Neuronal stem cell (in vitro differentiated cells): ENCODE data around the gene SORL1.

Source experiments
- DNase-seq: peaks from one replicate; pipeline ENCODE4 v3.0.0-alpha.2; 2013; ENCODE audit warnings: low spot score
- H2AFZ ChIP-seq: one replicate; pipeline ENCODE4 v1.6.1; 2013; ENCODE audit warnings: mild to moderate bottlenecking, low read length, inconsistent platforms
- H2AK5ac ChIP-seq: 2 replicates; pipeline ENCODE4 v1.6.1; 2013; ENCODE audit warnings: low read depth, mild to moderate bottlenecking, inconsistent platforms, low read length, moderate library complexity, mixed read lengths
- H2BK120ac ChIP-seq: 2 replicates; pipeline ENCODE4 v1.6.1; 2013; ENCODE audit warnings: low read depth, mild to moderate bottlenecking, inconsistent platforms, low read length, moderate library complexity, mixed read lengths
- H2BK12ac ChIP-seq: one replicate; pipeline ENCODE4 v1.6.1; 2013; ENCODE audit warnings: low read length, inconsistent platforms
- H2BK15ac ChIP-seq: 2 replicates; pipeline ENCODE4 v1.6.1; 2013; ENCODE audit warnings: mild to moderate bottlenecking, low read length, inconsistent platforms, mixed read lengths
- H2BK5ac ChIP-seq: one replicate; pipeline ENCODE4 v1.6.1; 2013; ENCODE audit warnings: inconsistent platforms, mild to moderate bottlenecking, low read length, moderate library complexity
- H3K14ac ChIP-seq: one replicate; pipeline ENCODE4 v1.6.1; 2013; ENCODE audit warnings: low read length, inconsistent platforms
- H3K18ac ChIP-seq: 2 replicates; pipeline ENCODE4 v1.6.1; 2013; ENCODE audit warnings: low read length, inconsistent platforms
- H3K23ac ChIP-seq: 2 replicates; pipeline ENCODE4 v1.6.1; 2013; ENCODE audit warnings: low read depth, mild to moderate bottlenecking, mixed read lengths, low read length, inconsistent platforms; ENCODE audit not compliant: poor library complexity
- H3K27ac ChIP-seq: replicated peaks from 3 replicates; pipeline ENCODE4 v1.5.1; 2013; ENCODE audit warnings: low read length, inconsistent platforms
- H3K27me3 ChIP-seq, 3 experiments: 2 replicates each; pipeline ENCODE4 v1.6.1; 2013; ENCODE audit warnings: low read length in 3 of 3, mild to moderate bottlenecking in 2 of 3, inconsistent platforms in 1 of 3, low read depth in 1 of 3, mixed read lengths in 1 of 3, moderate library complexity in 1 of 3; ENCODE audit not compliant: control insufficient read depth in 3 of 3, insufficient read depth in 3 of 3
- H3K36me3 ChIP-seq, 2 donors: replicated peaks in 1 of 2; 2 replicates each; pipeline ENCODE4 v1.6.1; 2013; ENCODE audit warnings: low read length in 2 of 2; ENCODE audit not compliant: control insufficient read depth in 2 of 2, insufficient read depth in 2 of 2
- H3K4ac ChIP-seq: 2 replicates; pipeline ENCODE4 v1.6.1; 2013; ENCODE audit warnings: inconsistent platforms, mild to moderate bottlenecking, low read length, moderate library complexity
- H3K4me1 ChIP-seq, 2 donors: 1 replicate in 1 of 2; 2 replicates in 1 of 2; pipeline ENCODE4 v1.6.1; 2013; ENCODE audit warnings: low read length in 2 of 2, low read depth in 1 of 2; ENCODE audit not compliant: control insufficient read depth in 2 of 2, insufficient read depth in 1 of 2
- H3K4me2 ChIP-seq: one replicate; pipeline ENCODE4 v1.6.1; 2013; ENCODE audit warnings: mild to moderate bottlenecking, low read length, inconsistent platforms; ENCODE audit not compliant: insufficient read depth, poor library complexity, severe bottlenecking
- H3K4me3 ChIP-seq, 2 donors: 2 replicates each; pipeline ENCODE4 v1.5.1; 2013; ENCODE audit warnings: low read length in 2 of 2, mild to moderate bottlenecking in 2 of 2, inconsistent platforms in 1 of 2, moderate library complexity in 1 of 2
- H3K79me1 ChIP-seq: one replicate; pipeline ENCODE4 v1.6.1; 2013; ENCODE audit warnings: low read depth, mild to moderate bottlenecking, inconsistent platforms, low read length, moderate library complexity
- H3K9ac ChIP-seq: one replicate; pipeline ENCODE4 v1.6.1; 2013; ENCODE audit warnings: mild to moderate bottlenecking, low read depth, low read length, inconsistent platforms; ENCODE audit not compliant: poor library complexity
- H3K9me3 ChIP-seq, 2 donors: replicated peaks in 1 of 2; 2 replicates each; pipeline versions ENCODE3 to v1.6.1; 2013; ENCODE audit warnings: low read length in 2 of 2, mild to moderate bottlenecking in 2 of 2, inconsistent platforms in 1 of 2, low read depth in 1 of 2, mixed read lengths in 1 of 2, moderate library complexity in 1 of 2; ENCODE audit not compliant: control insufficient read depth in 2 of 2, insufficient read depth in 1 of 2
- H4K8ac ChIP-seq: one replicate; pipeline ENCODE4 v1.6.1; 2013; ENCODE audit warnings: low read depth, mild to moderate bottlenecking, inconsistent platforms, low read length, moderate library complexity
- H4K91ac ChIP-seq: one replicate; pipeline ENCODE4 v1.6.1; 2013; ENCODE audit warnings: low read length, low read depth, mild to moderate bottlenecking, inconsistent platforms; ENCODE audit not compliant: poor library complexity
- WGBS, 2 donors: extraction: QIAGEN DNeasy Blood & Tissue Kit; methylation state at CpG; one replicate each; pipeline ENCODE4 v1.1.7; 2013; ENCODE audit warnings: missing lambda C conversion rate in 2 of 2, mixed read lengths in 1 of 2; ENCODE audit not compliant: insufficient read length in 2 of 2, insufficient replicate concordance in 1 of 2; ENCODE audit errors: extremely low coverage in 2 of 2; 5-methylcytosine and 5-hydroxymethylcytosine counted together

SORL1 gene

GRCh38 chr11:121523581-121524232 lies 71.6 kb downstream of the SORL1 start:
- Histone ChIP-seq H3K27ac (no peak overlapping the region), H3K4me1 (peaks cover 0 to 2% of the 10 kb centered on the region in 2 donors), H3K23ac (no peak overlapping the region), H3K79me1 (no peaks in the 10 kb centered on the region), H4K8ac (no peak overlapping the region), H2BK15ac (no peak overlapping the region), H3K9ac (no peak overlapping the region), H2BK120ac (no peak overlapping the region), H2BK12ac (no peak overlapping the region), H2AK5ac (no peak overlapping the region), H3K36me3 (peaks cover 7 to 34% of the 10 kb centered on the region in 2 donors), H3K4me3 (no peak overlapping the region), H2AFZ (no peak overlapping the region), H3K9me3 (peaks cover 0 to 12% of the 10 kb centered on the region in 2 donors), H3K27me3 (no peaks in the 10 kb centered on the region), H3K18ac (no peak overlapping the region), H4K91ac (no peak overlapping the region), H3K4me2 (no peak overlapping the region), H3K4ac (no peak overlapping the region), H2BK5ac (no peak overlapping the region), H3K14ac (no peak overlapping the region)
- DNase-seq = no peak
- no CpG with 5 or more reads among the region's 13 CpGs for whole genome bisulfite sequencing, 2 donors

- H3K14ac ChIP-seq = no peak overlapping the region
- WGBS, 2 donors = no CpG with 5 or more reads among the region's 4 CpGs
- no peak overlapping the region for H2BK15ac ChIP-seq
- no peaks in the 10 kb centered on the region for H3K27me3 ChIP-seq
- peaks cover 0 to 12% of the 10 kb centered on the region in 2 donors for H3K9me3 ChIP-seq
- H2AK5ac ChIP-seq = no peak overlapping the region
- no peak overlapping the region for H4K8ac ChIP-seq
- no peak overlapping the region for H3K4me2 ChIP-seq
- H3K18ac ChIP-seq = no peak overlapping the region
- H3K27ac ChIP-seq = no peak overlapping the region
- H2AFZ ChIP-seq = no peak overlapping the region
- H3K36me3 ChIP-seq = peaks cover 7 to 34% of the 10 kb centered on the region in 2 donors
- no peak overlapping the region for H3K9ac ChIP-seq
- H2BK120ac ChIP-seq = no peak overlapping the region
- H2BK12ac ChIP-seq = no peak overlapping the region
- no peak overlapping the region for H2BK5ac ChIP-seq
- DNase-seq = no peak
- no peak overlapping the region for H3K4me3 ChIP-seq
- no peak overlapping the region for H3K4ac ChIP-seq
- no peaks in the 10 kb centered on the region for H3K79me1 ChIP-seq
- no peak overlapping the region for H3K23ac ChIP-seq
- no peak overlapping the region for H4K91ac ChIP-seq
- peaks cover 0 to 2% of the 10 kb centered on the region in 2 donors for H3K4me1 ChIP-seq
These were observed 72.1 kb downstream of the SORL1 start for GRCh38 chr11:121524233-121524631.

GRCh38 chr11:121525376-121525775 lies 73.3 kb downstream of the SORL1 start:
- no peak overlapping the region for H4K8ac ChIP-seq
- no peak overlapping the region for H2AK5ac ChIP-seq
- peaks cover 7 to 34% of the 10 kb centered on the region in 2 donors for H3K36me3 ChIP-seq
- peaks cover 0 to 2% of the 10 kb centered on the region in 2 donors for H3K4me1 ChIP-seq
- H3K18ac ChIP-seq = no peak overlapping the region
- H2AFZ ChIP-seq = no peak overlapping the region
- H2BK15ac ChIP-seq = no peak overlapping the region
- H2BK120ac ChIP-seq = no peak overlapping the region
- H3K4ac ChIP-seq = no peak overlapping the region
- no peak overlapping the region for H3K9ac ChIP-seq
- no peaks in the 10 kb centered on the region for H3K27me3 ChIP-seq
- DNase-seq = no peak
- H3K23ac ChIP-seq = no peak overlapping the region
- H4K91ac ChIP-seq = no peak overlapping the region
- no peak overlapping the region for H2BK5ac ChIP-seq
- H3K27ac ChIP-seq = no peak overlapping the region
- H3K14ac ChIP-seq = no peak overlapping the region
- H3K9me3 ChIP-seq = peaks cover 0 to 23% of the 10 kb centered on the region in 2 donors
- H3K4me2 ChIP-seq = no peak overlapping the region
- no peaks in the 10 kb centered on the region for H3K79me1 ChIP-seq
- H3K4me3 ChIP-seq = no peak overlapping the region
- no peak overlapping the region for H2BK12ac ChIP-seq

GRCh38 chr11:121530257-121530656 lies 78.1 kb downstream of the SORL1 start:
- no peak overlapping the region for H3K18ac ChIP-seq
- no peak overlapping the region for H4K91ac ChIP-seq
- H3K4me3 ChIP-seq = no peak overlapping the region
- no peak overlapping the region for H3K4me2 ChIP-seq
- H2BK120ac ChIP-seq = no peak overlapping the region
- H3K36me3 ChIP-seq = peaks cover 0 to 9% of the 10 kb centered on the region in 2 donors
- no peak overlapping the region for H2AK5ac ChIP-seq
- H3K4ac ChIP-seq = no peak overlapping the region
- no peak overlapping the region for H2BK15ac ChIP-seq
- no peak overlapping the region for H3K14ac ChIP-seq
- WGBS, 2 donors = no CpG with 5 or more reads among the region's 2 CpGs
- peaks cover 0 to 17% of the 10 kb centered on the region in 2 donors for H3K9me3 ChIP-seq
- H3K23ac ChIP-seq = no peak overlapping the region
- H2BK5ac ChIP-seq = no peak overlapping the region
- no peaks in the 10 kb centered on the region for H3K4me1 ChIP-seq
- no peaks in the 10 kb centered on the region for H3K79me1 ChIP-seq
- DNase-seq = no peak
- H2BK12ac ChIP-seq = no peak overlapping the region
- no peak overlapping the region for H3K9ac ChIP-seq
- no peak overlapping the region for H4K8ac ChIP-seq
- no peak overlapping the region for H2AFZ ChIP-seq
- no peak overlapping the region for H3K27ac ChIP-seq
- no peaks in the 10 kb centered on the region for H3K27me3 ChIP-seq
